ENCODE data around the gene SHANK1.
"Not testable (repeated sequence)": the region's sequence is repeated elsewhere in the genome, so short reads cannot be mapped to it uniquely, and the experiment has no call there.

Gene SHANK1

DNA sequence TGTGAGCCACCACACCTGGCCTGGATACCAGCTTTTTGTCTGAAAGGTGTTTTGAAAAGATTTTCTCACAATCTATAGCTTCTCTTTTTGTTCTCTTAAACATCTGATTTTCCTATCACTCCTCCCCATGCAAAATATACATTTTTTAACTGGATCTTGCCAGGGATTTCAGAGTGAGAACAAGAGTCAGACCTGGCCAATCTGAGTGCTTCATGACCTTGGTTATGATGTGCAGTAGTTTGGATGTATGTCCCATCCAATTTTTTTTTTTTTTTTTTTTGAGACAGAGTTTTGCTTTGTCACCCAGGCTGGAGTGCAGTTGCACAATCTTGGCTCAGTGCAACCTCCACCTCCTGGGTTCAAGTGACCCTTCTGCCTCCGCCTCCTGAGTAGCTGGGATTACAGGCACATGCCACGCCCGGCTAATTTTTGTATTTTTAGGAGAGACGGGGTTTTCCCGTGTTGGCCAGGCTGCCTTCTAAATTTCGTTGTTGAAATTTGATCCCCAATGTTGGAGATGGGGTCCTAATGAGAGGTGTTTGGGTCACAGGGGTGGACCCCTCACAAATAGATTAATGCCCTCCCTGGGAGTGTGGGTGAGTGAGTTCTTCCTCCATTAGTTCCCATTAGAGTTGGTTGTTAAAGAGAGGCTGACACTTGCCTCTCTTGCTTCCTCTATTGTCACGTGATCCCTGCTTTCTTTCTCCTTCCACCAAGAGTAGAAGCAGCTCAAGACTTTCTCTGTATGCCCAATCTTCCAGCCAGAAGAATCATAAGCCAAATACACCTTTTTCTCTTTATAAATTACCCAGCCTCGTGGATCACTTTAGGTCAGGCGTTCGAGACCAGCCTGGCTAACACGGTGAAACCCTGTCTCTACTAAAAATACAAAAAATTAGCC is 106.8 kb downstream of the SHANK1 start:
- DNase-seq (ENCODE audit: low read depth, low spot score); H3K4me3 ChIP-seq (ENCODE audit: low read depth, low read length): not testable (repeated sequence)
- CTCF ChIA-PET = interaction anchor here (1.1 kb wide), 1 partner anchor 57 kb away, joined by 3 read pairs; no protein-coding TSS in a partner anchor
- POLR2A ChIA-PET = interaction anchor here (0.6 kb wide), 1 partner anchor 43 kb away, joined by 3 read pairs; no protein-coding TSS in a partner anchor

Data from AG04449 (cell line).